Stimulated activated naive B cell treated with anti-CD40 and anti-IgM and Interleukin-4, amounts not matched to agents 10 μg/mL and 1 μg/mL and 100 μg/mL, for 72 hours (primary cell): Measurements from ENCODE around the gene CISH.

Experiments used
- ATAC-seq, 2 donors: fragments of 150-1000 bp; cut with Tn5 transposase; replicated peaks; 2 replicates each; pipeline ENCODE4 v1.10.0; 2021; ENCODE audit warnings: moderate library complexity in 1 of 2
- DNase-seq: peaks from one replicate; pipeline ENCODE4 v3.0.0; 2021
- H3K27ac Mint-ChIP-seq: one replicate; pipeline ENCODE4 v1.8.0; 2022; ENCODE audit warnings: mild to moderate bottlenecking, mixed read lengths
- H3K27me3 Mint-ChIP-seq, 2 donors: one replicate each; pipeline ENCODE4 v1.8.0; 2022; ENCODE audit warnings: mixed read lengths in 2 of 2
- H3K36me3 Mint-ChIP-seq, 2 donors: one replicate each; pipeline ENCODE4 v1.8.0; 2022; ENCODE audit warnings: mixed read lengths in 2 of 2, mild to moderate bottlenecking in 1 of 2
- H3K4me1 Mint-ChIP-seq, 2 donors: one replicate each; pipeline ENCODE4 v1.8.0; 2022; ENCODE audit warnings: mixed read lengths in 2 of 2, mild to moderate bottlenecking in 1 of 2
- H3K4me3 Mint-ChIP-seq, 2 donors: one replicate each; pipeline ENCODE4 v1.8.0; 2022; ENCODE audit warnings: mild to moderate bottlenecking in 2 of 2, mixed read lengths in 2 of 2, moderate library complexity in 1 of 2
- H3K9me3 Mint-ChIP-seq, 2 donors: one replicate each; pipeline ENCODE4 v1.8.0; 2022; ENCODE audit warnings: mixed read lengths in 2 of 2, mild to moderate bottlenecking in 1 of 2

CISH gene

DNA sequence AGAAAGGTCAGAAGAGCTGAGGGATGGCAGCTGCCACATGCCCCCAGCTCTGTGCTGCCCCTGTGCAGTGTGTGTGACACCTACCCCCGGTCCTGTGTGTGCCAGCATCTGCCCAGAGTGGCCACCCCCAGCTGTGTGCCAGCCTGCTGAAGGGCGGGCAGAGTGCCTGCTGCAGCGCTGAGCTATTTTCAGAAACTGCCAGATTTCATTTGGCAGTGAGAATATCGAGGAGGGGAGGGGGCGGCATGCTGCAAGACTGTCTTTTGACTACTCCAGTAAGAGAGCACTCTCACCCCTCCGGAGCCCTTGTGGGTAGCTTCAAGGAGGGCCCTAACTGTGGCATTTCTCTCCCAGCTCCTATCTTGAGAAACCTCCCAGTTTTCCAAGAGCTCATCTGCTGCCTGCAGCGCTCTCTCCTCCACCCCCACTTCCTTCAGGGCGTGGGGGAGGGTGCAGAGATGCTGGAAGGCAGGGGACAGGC, 37.9 kb upstream of the CISH start:
- Mint-ChIP-seq H3K36me3 (peaks cover 24 to 27% of the 10 kb centered on the region in 2 donors), H3K27me3 (no peaks in the 10 kb centered on the region), H3K4me3 (no peak overlapping the region), H3K4me1 (no peaks in the 10 kb centered on the region), H3K9me3 (no peaks in the 10 kb centered on the region), H3K27ac (peak overlapping the region; percentile 49)
- DNase-seq: no peak
- ATAC-seq: no peak

DNA sequence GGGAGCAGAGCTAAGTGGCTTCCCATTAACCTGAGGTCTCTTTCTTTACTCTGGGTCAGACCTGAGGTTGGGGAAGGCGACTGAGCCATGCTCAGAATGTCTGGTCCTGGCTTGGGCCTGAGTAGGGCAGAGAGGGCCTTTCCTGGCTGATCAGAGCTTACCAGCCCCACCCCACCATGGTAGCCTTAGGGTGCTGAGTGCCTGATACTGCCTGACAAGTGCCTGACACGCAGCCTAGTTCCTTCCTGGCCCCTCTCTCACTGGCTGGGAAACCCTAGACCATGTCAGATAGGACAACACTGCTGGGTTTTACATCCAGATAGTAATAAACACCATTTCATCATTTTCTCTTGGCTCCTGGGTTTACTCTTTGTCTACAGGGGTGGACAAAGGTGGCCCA, 37.4 kb upstream of the CISH start:
- Mint-ChIP-seq H3K27me3 (no peaks in the 10 kb centered on the region), H3K4me3 (no peak overlapping the region), H3K36me3 (peaks cover 29 to 32% of the 10 kb centered on the region in 2 donors), H3K27ac (no peak overlapping the region), H3K9me3 (no peaks in the 10 kb centered on the region), H3K4me1 (no peaks in the 10 kb centered on the region)
- DNase-seq (no peak), ATAC-seq (no peak)

DNA sequence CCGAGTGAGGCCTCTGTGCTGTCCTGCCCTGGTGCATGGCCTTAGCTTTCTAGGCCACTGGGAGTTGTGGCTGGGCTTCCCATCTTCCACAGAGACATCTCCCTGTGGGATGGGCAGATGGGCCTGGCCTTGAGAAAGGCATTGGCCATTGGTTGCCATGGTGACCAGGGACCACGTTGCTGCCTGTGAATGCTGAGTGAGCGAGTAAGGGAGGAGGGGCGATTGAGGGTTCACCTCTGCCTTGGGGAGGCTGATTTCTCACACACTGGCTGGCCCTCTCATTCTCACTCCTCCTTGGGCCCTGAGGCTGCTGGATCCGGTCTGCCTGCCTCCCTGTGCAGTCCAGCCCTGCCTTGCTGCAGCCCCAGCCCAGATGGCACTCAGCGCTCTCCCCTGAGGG, 36.7 kb upstream of the CISH start:
- peaks cover 33 to 39% of the 10 kb centered on the region in 2 donors for H3K36me3 Mint-ChIP-seq
- ATAC-seq (no peak), DNase-seq (no peak)
- H3K4me1 Mint-ChIP-seq: no peaks in the 10 kb centered on the region
- no peak overlapping the region for H3K4me3 Mint-ChIP-seq
- H3K27me3 Mint-ChIP-seq: no peaks in the 10 kb centered on the region
- no peak overlapping the region for H3K27ac Mint-ChIP-seq
- no peaks in the 10 kb centered on the region for H3K9me3 Mint-ChIP-seq

DNA sequence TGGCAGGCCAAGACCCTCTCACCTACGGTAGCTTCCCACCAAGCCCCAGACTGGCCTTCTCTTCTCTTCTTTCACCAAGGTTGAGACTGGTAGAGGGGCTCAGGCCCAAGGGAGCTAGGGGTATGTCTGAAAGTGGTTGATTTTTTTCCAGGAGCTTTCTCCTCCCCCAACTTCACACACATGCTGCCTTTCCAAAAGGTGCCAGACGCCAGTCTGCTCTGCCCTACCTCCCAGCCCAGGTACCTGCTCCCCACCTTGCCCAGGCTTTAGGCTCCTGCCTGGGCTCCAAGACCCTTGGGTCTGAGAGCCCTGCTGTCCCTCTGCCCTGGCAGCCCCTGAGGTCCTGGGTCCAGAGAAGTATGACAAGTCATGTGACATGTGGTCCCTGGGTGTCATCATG, 33.8 kb upstream of the CISH start:
- DNase-seq: no peak
- Mint-ChIP-seq H3K27ac (no peak overlapping the region), H3K36me3 (peaks cover 45 to 58% of the 10 kb centered on the region in 2 donors), H3K4me3 (no peak overlapping the region), H3K4me1 (no peaks in the 10 kb centered on the region), H3K27me3 (no peaks in the 10 kb centered on the region), H3K9me3 (no peaks in the 10 kb centered on the region)
- ATAC-seq: no peak

DNA sequence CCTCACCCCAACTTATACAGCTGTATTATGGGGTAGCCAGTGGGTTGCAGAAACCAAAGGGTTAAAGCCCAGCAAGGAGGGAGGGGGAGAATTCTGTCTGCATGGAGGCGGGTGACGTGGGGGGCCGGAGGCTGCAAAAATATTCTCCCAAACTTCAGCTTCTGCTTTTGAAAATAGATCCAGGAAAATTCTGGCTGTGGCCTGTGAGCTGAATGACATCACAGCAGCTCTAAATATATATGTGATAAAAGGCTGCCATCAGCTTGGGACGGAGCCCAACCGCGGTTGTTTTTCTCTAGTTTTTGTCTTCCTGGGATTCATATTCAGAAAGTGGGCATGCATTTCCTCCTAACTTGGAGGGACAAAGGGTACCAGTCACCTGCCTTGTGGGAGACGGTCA, 33.0 kb upstream of the CISH start:
- Mint-ChIP-seq H3K27ac (no peak overlapping the region), H3K4me3 (no peak overlapping the region), H3K27me3 (no peaks in the 10 kb centered on the region), H3K36me3 (peaks cover 42 to 56% of the 10 kb centered on the region in 2 donors), H3K4me1 (no peaks in the 10 kb centered on the region), H3K9me3 (no peaks in the 10 kb centered on the region)
- no peak for DNase-seq
- ATAC-seq: no peak

DNA sequence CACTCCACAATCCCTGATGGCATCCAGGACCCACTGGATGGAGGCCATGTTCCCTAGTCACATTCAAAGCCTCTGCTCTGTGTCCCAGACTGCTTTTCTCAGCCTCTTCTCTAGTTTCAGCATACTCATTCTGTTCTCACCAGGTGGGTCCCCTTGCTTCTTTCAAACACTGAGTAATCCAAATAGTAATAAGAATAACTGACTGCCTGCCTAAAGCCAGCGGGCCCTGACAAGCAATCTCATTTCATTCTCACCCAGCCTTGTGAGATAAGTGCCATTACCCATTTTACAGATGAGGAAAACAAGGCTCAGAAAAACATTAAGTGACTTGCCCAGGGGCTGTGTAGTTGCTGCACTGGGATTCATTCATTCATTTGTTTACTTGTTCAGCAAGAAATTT, 30.8 kb upstream of the CISH start:
- Mint-ChIP-seq H3K27me3 (no peaks in the 10 kb centered on the region), H3K4me1 (peaks cover 7 to 17% of the 10 kb centered on the region in 2 donors), H3K9me3 (no peaks in the 10 kb centered on the region), H3K27ac (no peak overlapping the region), H3K4me3 (no peak overlapping the region), H3K36me3 (peaks cover 41 to 65% of the 10 kb centered on the region in 2 donors)
- no peak for ATAC-seq
- DNase-seq: no peak

DNA sequence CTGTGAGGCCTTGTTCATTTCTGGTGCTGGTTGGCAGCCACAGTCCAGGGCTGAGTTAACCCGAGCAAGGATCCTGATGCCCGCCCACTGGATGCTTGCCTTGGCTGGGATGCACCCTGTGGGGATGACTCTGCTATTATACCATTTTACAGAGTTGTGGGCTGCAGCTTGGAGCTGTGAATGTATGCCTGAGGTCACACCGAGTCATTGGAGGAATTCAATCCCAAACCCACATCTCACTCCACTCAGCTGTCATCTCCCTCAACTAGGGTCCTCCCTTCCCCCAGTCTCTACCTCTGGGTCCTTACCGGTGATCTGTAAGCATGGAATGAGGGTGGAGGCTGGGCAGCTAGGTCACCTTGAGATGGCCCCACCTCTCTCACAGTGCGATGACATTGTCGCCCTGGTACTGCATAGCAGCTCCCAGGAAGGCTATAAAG, 27.5 kb upstream of the CISH start:
- Mint-ChIP-seq H3K27me3 (no peaks in the 10 kb centered on the region), H3K9me3 (no peaks in the 10 kb centered on the region), H3K4me3 (no peak overlapping the region), H3K36me3 (peaks cover 31 to 57% of the 10 kb centered on the region in 2 donors), H3K27ac (no peak overlapping the region), H3K4me1 (peaks cover 18 to 32% of the 10 kb centered on the region in 2 donors)
- DNase-seq (no peak), ATAC-seq (no peak)

DNA sequence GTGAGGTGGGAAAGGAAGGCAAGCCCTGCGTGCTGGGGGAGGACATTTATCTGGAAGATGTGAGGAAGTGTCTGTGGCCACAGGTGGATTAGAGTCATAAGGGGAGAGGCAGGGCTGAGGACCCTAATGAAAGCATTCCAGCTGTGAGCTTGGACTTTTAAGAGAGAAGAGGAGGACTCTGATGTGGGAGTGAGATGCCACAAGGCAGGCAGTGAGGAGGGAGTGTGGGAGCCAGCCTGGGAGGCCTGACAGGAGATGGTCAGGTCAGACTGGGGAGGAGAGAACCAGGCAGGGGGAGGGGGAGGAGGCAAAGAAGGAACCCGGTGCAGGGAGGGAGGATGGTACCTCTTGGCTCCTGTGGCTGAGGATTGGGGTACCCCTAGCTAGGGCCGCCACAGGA, 26.4 kb upstream of the CISH start:
- no peaks in the 10 kb centered on the region for H3K27me3 Mint-ChIP-seq
- ATAC-seq (no peak), DNase-seq (no peak)
- peaks cover 32 to 57% of the 10 kb centered on the region in 2 donors for H3K36me3 Mint-ChIP-seq
- H3K4me3 Mint-ChIP-seq: no peak overlapping the region
- H3K4me1 Mint-ChIP-seq: peaks cover 29 to 43% of the 10 kb centered on the region in 2 donors
- no peak overlapping the region for H3K27ac Mint-ChIP-seq
- H3K9me3 Mint-ChIP-seq: no peaks in the 10 kb centered on the region

DNA sequence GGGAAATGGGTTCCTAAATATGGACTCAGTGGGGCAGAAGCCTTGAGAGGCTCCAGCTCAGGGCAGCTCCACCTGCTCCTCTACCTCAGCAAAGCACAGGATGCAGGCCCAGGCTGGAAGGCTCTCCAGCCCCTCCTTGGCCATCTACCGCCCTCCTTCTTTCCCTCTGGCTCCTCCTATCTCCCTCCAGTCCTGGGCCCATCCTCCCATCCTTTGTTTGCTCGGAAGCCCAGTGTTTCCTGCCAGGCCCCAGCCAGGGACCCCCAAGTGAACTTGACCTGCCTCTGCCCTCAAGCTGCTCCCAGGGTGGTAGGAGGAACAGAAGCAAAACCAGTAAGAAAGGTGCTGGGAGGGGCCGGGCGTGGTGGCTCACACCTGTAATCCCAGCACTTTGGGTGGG, 25.4 kb upstream of the CISH start:
- Mint-ChIP-seq H3K27me3 (no peaks in the 10 kb centered on the region), H3K36me3 (peaks cover 36 to 56% of the 10 kb centered on the region in 2 donors), H3K9me3 (no peaks in the 10 kb centered on the region), H3K4me1 (peaks cover 38 to 52% of the 10 kb centered on the region in 2 donors), H3K27ac (peak overlapping the region; percentile 20), H3K4me3 (no peak overlapping the region)
- no peak for DNase-seq
- no peak for ATAC-seq

- DNase-seq: no peak
- H3K4me1 Mint-ChIP-seq: peaks cover 55 to 72% of the 10 kb centered on the region in 2 donors
- no peaks in the 10 kb centered on the region for H3K9me3 Mint-ChIP-seq
- H3K4me3 Mint-ChIP-seq: no peak overlapping the region
- H3K27ac Mint-ChIP-seq: no peak overlapping the region
- H3K36me3 Mint-ChIP-seq: peaks cover 38 to 58% of the 10 kb centered on the region in 2 donors
- no peak for ATAC-seq
- no peaks in the 10 kb centered on the region for H3K27me3 Mint-ChIP-seq
These were observed 23.5 kb upstream of the CISH start for GRCh38 chr3:50635066-50635465.

- H3K4me3 Mint-ChIP-seq: no peak overlapping the region
- no peak for DNase-seq
- peaks cover 62 to 81% of the 10 kb centered on the region in 2 donors for H3K4me1 Mint-ChIP-seq
- H3K27ac Mint-ChIP-seq: peak overlapping the region; percentile 91
- peaks cover 44 to 59% of the 10 kb centered on the region in 2 donors for H3K36me3 Mint-ChIP-seq
- H3K9me3 Mint-ChIP-seq: no peaks in the 10 kb centered on the region
- no peaks in the 10 kb centered on the region for H3K27me3 Mint-ChIP-seq
- no peak for ATAC-seq
These were observed 21.7 kb upstream of the CISH start for GRCh38 chr3:50633230-50633790.

DNA sequence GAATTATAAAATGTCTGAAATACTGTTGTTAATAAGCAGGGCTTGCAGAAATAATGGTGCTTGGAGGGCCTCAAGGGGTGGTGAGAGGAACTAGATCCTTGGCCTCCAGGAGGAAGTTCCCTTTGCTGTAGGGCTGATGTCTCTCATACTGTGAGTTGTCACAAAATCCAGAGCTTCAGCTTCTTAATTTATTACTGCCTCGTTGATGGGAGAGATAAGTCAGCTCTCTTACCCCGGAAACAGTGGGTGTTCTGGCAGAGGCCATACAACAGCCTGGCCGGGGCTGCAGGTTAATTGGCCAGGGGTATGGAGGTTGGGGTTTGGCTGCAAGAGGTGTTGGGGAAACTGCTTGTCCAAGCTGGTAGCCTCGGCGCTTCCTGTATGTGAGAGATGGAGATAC, 20.9 kb upstream of the CISH start:
- Mint-ChIP-seq H3K4me1 (peaks cover 65 to 82% of the 10 kb centered on the region in 2 donors), H3K9me3 (no peaks in the 10 kb centered on the region), H3K4me3 (no peak overlapping the region), H3K27ac (peak overlapping the region; percentile 37), H3K36me3 (peaks cover 45 to 60% of the 10 kb centered on the region in 2 donors), H3K27me3 (no peaks in the 10 kb centered on the region)
- DNase-seq (no peak), ATAC-seq (peak; percentile 77 to 84)

- DNase-seq: no peak
- Mint-ChIP-seq H3K27ac (no peak overlapping the region), H3K27me3 (no peaks in the 10 kb centered on the region), H3K4me1 (peaks cover 63 to 80% of the 10 kb centered on the region in 2 donors), H3K36me3 (peaks cover 44 to 60% of the 10 kb centered on the region in 2 donors), H3K4me3 (no peak overlapping the region), H3K9me3 (no peaks in the 10 kb centered on the region)
- ATAC-seq: no peak
These were observed 19.3 kb upstream of the CISH start for GRCh38 chr3:50630877-50631276.

- no peak for DNase-seq
- H3K36me3 Mint-ChIP-seq: peaks cover 44 to 60% of the 10 kb centered on the region in 2 donors
- peaks cover 65 to 80% of the 10 kb centered on the region in 2 donors for H3K4me1 Mint-ChIP-seq
These were observed 18.8 kb upstream of the CISH start for GRCh38 chr3:50630394-50630793.

DNA sequence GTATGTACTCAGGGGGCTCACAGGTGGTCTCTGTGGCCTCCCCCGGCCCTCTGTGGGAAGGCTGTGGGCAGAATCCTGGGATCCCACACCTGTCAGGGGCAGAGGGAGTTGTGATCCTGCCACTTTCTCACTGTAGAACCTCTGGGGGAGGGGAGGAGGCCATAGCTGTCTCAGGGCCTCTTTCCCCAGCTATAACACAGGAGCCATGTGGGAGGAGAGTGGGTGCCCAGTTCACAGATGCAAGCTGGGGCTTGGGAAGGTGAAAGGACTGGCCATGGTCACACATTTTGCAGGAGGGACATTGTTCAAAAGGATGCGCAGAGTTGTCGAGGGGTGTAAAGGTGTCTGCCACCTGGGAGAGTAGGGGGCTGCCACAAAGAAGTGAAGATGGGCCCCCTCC, 17.0 kb upstream of the CISH start:
- H3K27me3 Mint-ChIP-seq: no peaks in the 10 kb centered on the region
- H3K9me3 Mint-ChIP-seq: no peaks in the 10 kb centered on the region
- H3K4me1 Mint-ChIP-seq: peaks cover 65 to 87% of the 10 kb centered on the region in 2 donors
- no peak overlapping the region for H3K4me3 Mint-ChIP-seq
- ATAC-seq (no peak), DNase-seq (no peak)
- H3K27ac Mint-ChIP-seq: no peak overlapping the region
- peaks cover 37 to 56% of the 10 kb centered on the region in 2 donors for H3K36me3 Mint-ChIP-seq

More at GRCh38 chr3:50630394-50630793, 18.8 kb upstream of the CISH start:
- ATAC-seq: no peak
- H3K27ac Mint-ChIP-seq: no peak overlapping the region
- H3K9me3 Mint-ChIP-seq: no peaks in the 10 kb centered on the region
- no peak overlapping the region for H3K4me3 Mint-ChIP-seq
- H3K27me3 Mint-ChIP-seq: no peaks in the 10 kb centered on the region
